ENCODE data around the gene SSH3. TPM values are rescaled to one million over a fixed set of nuclear protein-coding genes. Genes with fewer than 3 reads are reported as not detected.

SSH3 gene
- total and polyA plus RNA-seq, 2 of the 4 experiments (the other 2 are of a cell fraction): 7.3 to 26.7 TPM

GRCh38 chr11:67355023-67355793 is 51.9 kb downstream of the SSH3 start (continued):
- TF ChIP-seq MAZ (IDR thresholded peaks at IDR 0.05; ENCODE audit: borderline replicate concordance, low read depth, low read length): no peak

- intact Hi-C loops (cut with micrococcal nuclease) (loop anchor here (2.0 kb wide), 1 partner anchor 15 kb away; no protein-coding TSS in a partner anchor), dilution Hi-C loops (cut with HindIII; ENCODE audit: low sequenced_read_pairs, unreplicated experiment) (no loop called here), in situ Hi-C loops (cut with MboI; ENCODE audit: low sequenced_read_pairs) (no loop called here)
- peak overlapping the region; percentile 77 to 98 for H4K8ac ChIP-seq (ENCODE audit: low read depth in 2 of 2, low read length in 2 of 2)
- H2BK15ac ChIP-seq (ENCODE audit: low read depth, low read length): peak overlapping the region; percentile 88; the same call in 1 of the 3 replicates
- no peak for ATAC-seq (ENCODE audit: low read depth)
- ChIA-PET CTCF (interaction anchor here (0.8 to 10.1 kb wide), 3 partner anchors 14 to 24 kb away, joined by 3 to 128 read pairs (median 9); no protein-coding TSS in a partner anchor), POLR2A (ENCODE audit: unreplicated experiment) (no interaction called here)
- BruUV-seq (replicated peaks): no TSS peak
- H3K4me3 ChIP-seq (ENCODE audit: insufficient read depth, low read depth, low read length): no peak overlapping the region
- H2AFZ ChIP-seq (replicated peaks; ENCODE audit: low read length, poor library complexity): peak overlapping the region; percentile 13
- peak overlapping the region; percentile 99 for H3K4ac ChIP-seq (ENCODE audit: low read depth, low read length)
- peaks cover 23% of the 10 kb centered on the region for H3K9me1 ChIP-seq (ENCODE audit: insufficient read depth, low read length)
- H3K56ac ChIP-seq (ENCODE audit: extremely low read depth, insufficient read depth, low read length): peak overlapping the region; percentile 91
- H2BK120ac ChIP-seq (ENCODE audit: low read depth, low read length): peak overlapping the region; percentile 95
- H2BK5ac ChIP-seq (ENCODE audit: low read depth, low read length, poor library complexity, severe bottlenecking): peak overlapping the region; percentile 97
- H3K36me3 ChIP-seq (ENCODE audit: control insufficient read depth, insufficient read depth, low read length): peaks cover 3% of the 10 kb centered on the region; the same call in 1 of the 2 replicates
- H2AK5ac ChIP-seq (ENCODE audit: low read depth, low read length): peak overlapping the region; percentile 99
- H3K4me1 ChIP-seq (ENCODE audit: control insufficient read depth, insufficient read depth, low read length): peaks cover 42% of the 10 kb centered on the region
- H3K4me2 ChIP-seq (ENCODE audit: low read depth, low read length): no peak overlapping the region
- H4K5ac ChIP-seq (ENCODE audit: low read depth, low read length): peak overlapping the region; percentile 8; the same call in 1 of the 2 replicates
- no peaks in the 10 kb centered on the region for H3K27me3 ChIP-seq (ENCODE audit: control insufficient read depth, insufficient read depth, low read length)
- no peak overlapping the region for H3K18ac ChIP-seq (ENCODE audit: low read depth, low read length)
- DNase-seq: no peak
- H3K9ac ChIP-seq (ENCODE audit: low read depth, low read length): peak overlapping the region; percentile 21
- peak overlapping the region; percentile 87 for H3K27ac ChIP-seq (ENCODE audit: insufficient read depth, low read length)
- H2AK9ac ChIP-seq (replicated peaks; ENCODE audit: low read depth, low read length, poor library complexity): peak overlapping the region; percentile 99
- H4K91ac ChIP-seq (ENCODE audit: insufficient read depth, low read depth, low read length): peak overlapping the region; percentile 98
- H2BK20ac ChIP-seq (ENCODE audit: low read depth, low read length): peak overlapping the region; percentile 32; the same call in 1 of the 2 replicates
- peaks cover 7 to 56% of the 10 kb centered on the region in 2 experiments; a peak in 3 of 4 replicates for H3K79me1 ChIP-seq (ENCODE audit: low read depth in 1 of 2, low read length in 2 of 2)
- H4K20me1 ChIP-seq (ENCODE audit: insufficient read depth, low read length): peaks cover 6% of the 10 kb centered on the region
- H3K23ac ChIP-seq (ENCODE audit: low read depth, low read length): peak overlapping the region; percentile 83; the same call in 1 of the 2 replicates
- H3K9me3 ChIP-seq (ENCODE audit: control insufficient read depth, insufficient read depth, low read length): no peaks in the 10 kb centered on the region
- 100% methylated on average over 2 of the region's 4 CpGs; no CpG with 5 or more reads in 1 of the 2 experiments for WGBS, 2 experiments (ENCODE audit: extremely low coverage in 2 of 2, insufficient read length in 1 of 2)
- H3K14ac ChIP-seq (replicated peaks; ENCODE audit: low read depth, low read length): peak overlapping the region; percentile 90
- TF ChIP-seq ELK1 (IDR thresholded peaks at IDR 0.05; ENCODE audit: borderline replicate concordance, low read depth, low read length) (no peak), MAFK (IDR thresholded peaks at IDR 0.05; ENCODE audit: low read depth, low read length) (no peak), RAD21 (IDR thresholded peaks at IDR 0.05; ENCODE audit: low read length) (no peak), POLR2A (IDR thresholded peaks at IDR 0.05; ENCODE audit: low read depth, low read length) (no peak; the same call in 1 of the 2 replicates), CEBPB (IDR thresholded peaks at IDR 0.05; ENCODE audit: low read depth, low read length) (no peak), SMC3 (IDR thresholded peaks at IDR 0.05; ENCODE audit: low read depth, low read length) (no peak), RFX5 (IDR thresholded peaks at IDR 0.05; ENCODE audit: low read depth, low read length) (no peak), CHD1 (IDR thresholded peaks at IDR 0.05; ENCODE audit: low read depth, low read length) (no peak), NFE2L2 (IDR thresholded peaks at IDR 0.05; ENCODE audit: low read depth, low read length) (no peak), USF2 (IDR thresholded peaks at IDR 0.05; ENCODE audit: low read depth, low read length) (no peak), MAZ (IDR thresholded peaks at IDR 0.05; ENCODE audit: borderline replicate concordance, low read depth, low read length) (no peak), MXI1 (IDR thresholded peaks at IDR 0.05; ENCODE audit: borderline replicate concordance, low read depth, low read length) (no peak)
Observed at GRCh38 chr11:67355794-67356386, 52.6 kb downstream of the SSH3 start.
